SK-N-SH treated with all-trans-retinoic acid at 6 μM for 48 hours (cell line): Measurements from ENCODE around the gene PABPC4L.
"Not testable (repeated sequence)": the region's sequence is repeated elsewhere in the genome, so short reads cannot be mapped to it uniquely, and the experiment has no call there.

Experiments
- ATAC-seq: fragments of 200-7000 bp; cut with Tn5 transposase; 3 replicates; pipeline ENCODE4 v1.9.1; 2020; ENCODE audit warnings: mild to moderate bottlenecking, moderate library complexity
- ARNTL ChIP-seq: fragments of 450-650 bp; formaldehyde crosslinking; IDR thresholded peaks from 2 replicates; pipeline ENCODE4 v1.5.0; 2020; ENCODE audit warnings: low read depth, mild to moderate bottlenecking, moderate library complexity, borderline replicate concordance
- BACH2 ChIP-seq: fragments of 250-450 bp; sonication (Bioruptor Pico); IDR thresholded peaks from 2 replicates; pipeline ENCODE4 v1.9.0; 2021; ENCODE audit warnings: mild to moderate bottlenecking, borderline replicate concordance
- CSDC2 ChIP-seq: fragments of 250-450 bp; sonication (Bioruptor Pico); IDR thresholded peaks from 2 replicates; pipeline ENCODE4 v1.5.0; 2020; ENCODE audit warnings: mild to moderate bottlenecking, moderate library complexity
- ESRRG ChIP-seq: fragments of 250-450 bp; sonication (Bioruptor Pico); IDR thresholded peaks from 2 replicates; pipeline ENCODE4 v1.6.1; 2021; ENCODE audit warnings: mild to moderate bottlenecking
- GLIS3 ChIP-seq: fragments of 250-450 bp; sonication (Bioruptor Pico); IDR thresholded peaks from 2 replicates; pipeline ENCODE4 v1.5.0; 2020; ENCODE audit warnings: mild to moderate bottlenecking, moderate library complexity
- ISL1 ChIP-seq: fragments of 250-450 bp; sonication (Bioruptor Pico); IDR thresholded peaks from 2 replicates; pipeline ENCODE4 v2.1.2; 2022; ENCODE audit warnings: mild to moderate bottlenecking, moderate library complexity
- OSR1 ChIP-seq: fragments of 250-450 bp; sonication (Bioruptor Pico); IDR thresholded peaks from 2 replicates; pipeline ENCODE4 v1.8.0; 2022; ENCODE audit warnings: moderate library complexity, mild to moderate bottlenecking, inconsistent platforms
- RARB ChIP-seq: fragments of 250-450 bp; sonication (Bioruptor Pico); IDR thresholded peaks from 2 replicates; pipeline ENCODE4 v1.8.0; 2021; ENCODE audit warnings: mild to moderate bottlenecking, moderate library complexity
- SNAI2 ChIP-seq: fragments of 250-450 bp; sonication (Bioruptor Pico); IDR thresholded peaks from 2 replicates; pipeline ENCODE4 v1.5.0; 2020; ENCODE audit warnings: mild to moderate bottlenecking, moderate library complexity
- TCF4 ChIP-seq: fragments of 250-450 bp; sonication (Bioruptor Pico); IDR thresholded peaks from 2 replicates; pipeline ENCODE4 v1.8.0; 2021; ENCODE audit warnings: mild to moderate bottlenecking, moderate library complexity, borderline replicate concordance
- TOX ChIP-seq: fragments of 250-450 bp; sonication (Bioruptor Pico); IDR thresholded peaks from 2 replicates; pipeline ENCODE4 v1.8.0; 2021; ENCODE audit warnings: mild to moderate bottlenecking, moderate library complexity, borderline replicate concordance
- ZC3H10 ChIP-seq: fragments of 250-450 bp; sonication (Bioruptor Pico); IDR thresholded peaks from 2 replicates; pipeline ENCODE4 v1.5.1; 2021; ENCODE audit warnings: mild to moderate bottlenecking, moderate library complexity
- ZFP3 ChIP-seq: fragments of 250-450 bp; sonication (Bioruptor Pico); IDR thresholded peaks from 2 replicates; pipeline ENCODE4 v1.5.0; 2020; ENCODE audit warnings: mild to moderate bottlenecking, moderate library complexity
- ZNF565 ChIP-seq: fragments of 450-650 bp; formaldehyde crosslinking; conservative IDR thresholded peaks from 2 replicates; pipeline ENCODE4 v1.5.0; 2020; ENCODE audit warnings: low read depth, mild to moderate bottlenecking, moderate library complexity
- ZNF70 ChIP-seq: fragments of 450-650 bp; formaldehyde crosslinking; IDR thresholded peaks from 2 replicates; pipeline ENCODE4 v1.5.0; 2020; ENCODE audit warnings: mild to moderate bottlenecking, moderate library complexity
- ZNF8 ChIP-seq: fragments of 450-650 bp; formaldehyde crosslinking; IDR thresholded peaks from 2 replicates; pipeline ENCODE4 v1.5.0; 2020; ENCODE audit warnings: mild to moderate bottlenecking, moderate library complexity
- TF ChIP-seq, protein P1 (sequence below): fragments of 250-450 bp; sonication (Bioruptor Pico); IDR thresholded peaks from 2 replicates; pipeline ENCODE4 v1.5.1; 2021; ENCODE audit warnings: mild to moderate bottlenecking, moderate library complexity
- TF ChIP-seq, protein P2 (sequence below): fragments of 250-450 bp; sonication (Bioruptor Pico); IDR thresholded peaks from 2 replicates; pipeline ENCODE4 v1.8.0; 2020; ENCODE audit warnings: mild to moderate bottlenecking, moderate library complexity, borderline replicate concordance
- TF ChIP-seq, protein P3 (sequence below): fragments of 250-450 bp; sonication (Bioruptor Pico); IDR thresholded peaks from 2 replicates; pipeline ENCODE4 v1.5.1; 2020; ENCODE audit warnings: low read depth, mild to moderate bottlenecking, moderate library complexity

The PABPC4L gene

DNA sequence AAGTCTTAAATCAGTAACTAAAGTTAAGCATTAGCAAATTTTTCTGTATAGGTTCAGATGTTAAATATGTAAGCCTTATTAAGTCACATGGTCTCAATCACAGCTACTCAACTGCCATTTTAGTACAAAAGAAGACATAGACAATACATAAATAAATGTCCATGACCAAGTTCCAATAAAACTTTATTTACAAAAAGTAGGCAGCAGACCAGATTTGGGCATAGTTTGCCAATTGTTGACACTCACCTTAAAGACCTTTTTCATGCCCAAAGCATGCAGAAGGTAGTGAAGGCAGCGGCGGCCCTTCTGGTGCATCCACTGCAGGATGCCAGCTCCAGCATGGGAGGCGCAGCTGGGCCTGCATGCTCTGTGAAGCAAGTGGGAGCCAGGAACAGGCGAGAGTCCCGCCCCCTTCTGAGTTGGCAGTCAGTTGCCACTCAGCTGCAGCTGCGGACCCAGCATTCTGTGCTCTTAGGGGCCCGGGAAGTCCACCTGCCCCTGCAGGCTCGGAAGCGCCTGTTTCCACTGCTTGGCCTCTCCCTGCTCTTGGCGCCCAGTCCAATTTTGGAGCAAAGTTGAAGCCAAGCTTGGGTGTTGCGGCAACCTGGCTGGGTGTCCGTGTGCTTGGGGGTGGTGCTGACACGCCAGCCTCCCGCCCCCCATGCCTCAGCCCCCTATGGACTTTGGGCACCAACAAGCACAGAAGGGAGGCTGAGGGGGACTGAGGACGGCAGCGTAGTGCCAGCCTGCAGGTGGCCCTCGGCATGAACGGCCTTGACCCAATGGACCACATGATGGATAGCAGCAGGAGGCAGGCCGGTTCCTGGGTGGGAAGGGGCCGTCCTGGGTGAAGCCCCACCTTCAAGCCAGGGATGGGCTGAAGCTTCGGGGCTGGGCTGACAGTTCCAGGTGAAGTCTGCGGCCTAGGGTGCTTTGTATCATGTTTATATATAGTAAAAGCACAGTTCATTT is 42.4 kb upstream of the PABPC4L start:
- TF ChIP-seq SNAI2 (CRISPR knock-in tag) (no peak), ZFP3 (CRISPR knock-in tag) (no peak), BACH2 (CRISPR knock-in tag) (no peak), TOX (CRISPR knock-in tag) (no peak), ESRRG (CRISPR knock-in tag) (no peak), OSR1 (CRISPR knock-in tag) (no peak), ISL1 (no peak), ZNF565 (CRISPR knock-in tag) (no peak), ARNTL (no peak), ZNF70 (CRISPR knock-in tag) (no peak)
- TF ChIP-seq, protein P1, sequence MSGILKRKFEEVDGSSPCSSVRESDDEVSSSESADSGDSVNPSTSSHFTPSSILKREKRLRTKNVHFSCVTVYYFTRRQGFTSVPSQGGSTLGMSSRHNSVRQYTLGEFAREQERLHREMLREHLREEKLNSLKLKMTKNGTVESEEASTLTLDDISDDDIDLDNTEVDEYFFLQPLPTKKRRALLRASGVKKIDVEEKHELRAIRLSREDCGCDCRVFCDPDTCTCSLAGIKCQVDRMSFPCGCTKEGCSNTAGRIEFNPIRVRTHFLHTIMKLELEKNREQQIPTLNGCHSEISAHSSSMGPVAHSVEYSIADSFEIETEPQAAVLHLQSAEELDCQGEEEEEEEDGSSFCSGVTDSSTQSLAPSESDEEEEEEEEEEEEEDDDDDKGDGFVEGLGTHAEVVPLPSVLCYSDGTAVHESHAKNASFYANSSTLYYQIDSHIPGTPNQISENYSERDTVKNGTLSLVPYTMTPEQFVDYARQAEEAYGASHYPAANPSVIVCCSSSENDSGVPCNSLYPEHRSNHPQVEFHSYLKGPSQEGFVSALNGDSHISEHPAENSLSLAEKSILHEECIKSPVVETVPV (CRISPR knock-in tag), result no peak
- TF ChIP-seq, protein P2, sequence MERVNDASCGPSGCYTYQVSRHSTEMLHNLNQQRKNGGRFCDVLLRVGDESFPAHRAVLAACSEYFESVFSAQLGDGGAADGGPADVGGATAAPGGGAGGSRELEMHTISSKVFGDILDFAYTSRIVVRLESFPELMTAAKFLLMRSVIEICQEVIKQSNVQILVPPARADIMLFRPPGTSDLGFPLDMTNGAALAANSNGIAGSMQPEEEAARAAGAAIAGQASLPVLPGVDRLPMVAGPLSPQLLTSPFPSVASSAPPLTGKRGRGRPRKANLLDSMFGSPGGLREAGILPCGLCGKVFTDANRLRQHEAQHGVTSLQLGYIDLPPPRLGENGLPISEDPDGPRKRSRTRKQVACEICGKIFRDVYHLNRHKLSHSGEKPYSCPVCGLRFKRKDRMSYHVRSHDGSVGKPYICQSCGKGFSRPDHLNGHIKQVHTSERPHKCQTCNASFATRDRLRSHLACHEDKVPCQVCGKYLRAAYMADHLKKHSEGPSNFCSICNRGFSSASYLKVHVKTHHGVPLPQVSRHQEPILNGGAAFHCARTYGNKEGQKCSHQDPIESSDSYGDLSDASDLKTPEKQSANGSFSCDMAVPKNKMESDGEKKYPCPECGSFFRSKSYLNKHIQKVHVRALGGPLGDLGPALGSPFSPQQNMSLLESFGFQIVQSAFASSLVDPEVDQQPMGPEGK (CRISPR knock-in tag), result no peak
- no peak for ATAC-seq

DNA sequence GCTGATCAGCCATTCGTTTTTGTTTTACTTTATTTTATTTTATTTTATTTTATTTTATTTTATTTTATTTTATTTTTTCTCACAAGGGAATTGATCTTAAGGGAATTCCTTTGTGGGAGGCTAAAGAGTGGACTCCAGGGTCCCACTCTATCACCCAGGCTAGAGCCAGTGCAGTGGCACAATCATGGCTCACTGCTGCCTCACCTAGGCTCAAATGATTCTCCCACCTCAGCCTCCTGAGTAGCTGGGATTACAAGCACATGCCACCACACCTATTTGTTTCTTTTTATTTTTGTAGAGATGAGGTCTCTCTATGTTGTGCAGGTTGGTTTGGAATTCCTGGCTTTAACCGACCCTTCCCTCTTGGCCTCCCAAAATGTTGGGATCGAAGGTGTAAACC is 17.5 kb upstream of the PABPC4L start:
- no peak for ATAC-seq
- no peak for TF ChIP-seq ZC3H10
- no peak for TF ChIP-seq RARB (CRISPR knock-in tag)

DNA sequence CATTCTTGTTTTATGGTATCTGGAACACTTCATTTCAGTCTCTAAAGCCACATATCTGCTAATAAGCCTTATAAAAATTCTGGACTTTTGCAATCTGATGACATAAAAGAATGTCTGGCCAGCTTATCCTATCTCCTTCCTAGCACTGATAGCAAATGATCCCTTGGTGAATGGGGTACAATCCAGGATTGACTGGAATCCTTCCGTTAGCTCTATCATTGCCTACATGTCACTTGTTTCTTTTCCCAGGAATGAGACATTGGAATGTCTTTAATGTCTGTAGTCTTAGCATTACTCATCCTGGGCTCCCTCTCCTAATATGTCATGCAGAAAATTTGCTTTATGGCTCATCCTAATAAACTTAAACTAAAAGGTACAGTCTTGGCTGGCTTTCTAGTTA is 14.8 kb upstream of the PABPC4L start:
- ATAC-seq, result peak; percentile 65

DNA sequence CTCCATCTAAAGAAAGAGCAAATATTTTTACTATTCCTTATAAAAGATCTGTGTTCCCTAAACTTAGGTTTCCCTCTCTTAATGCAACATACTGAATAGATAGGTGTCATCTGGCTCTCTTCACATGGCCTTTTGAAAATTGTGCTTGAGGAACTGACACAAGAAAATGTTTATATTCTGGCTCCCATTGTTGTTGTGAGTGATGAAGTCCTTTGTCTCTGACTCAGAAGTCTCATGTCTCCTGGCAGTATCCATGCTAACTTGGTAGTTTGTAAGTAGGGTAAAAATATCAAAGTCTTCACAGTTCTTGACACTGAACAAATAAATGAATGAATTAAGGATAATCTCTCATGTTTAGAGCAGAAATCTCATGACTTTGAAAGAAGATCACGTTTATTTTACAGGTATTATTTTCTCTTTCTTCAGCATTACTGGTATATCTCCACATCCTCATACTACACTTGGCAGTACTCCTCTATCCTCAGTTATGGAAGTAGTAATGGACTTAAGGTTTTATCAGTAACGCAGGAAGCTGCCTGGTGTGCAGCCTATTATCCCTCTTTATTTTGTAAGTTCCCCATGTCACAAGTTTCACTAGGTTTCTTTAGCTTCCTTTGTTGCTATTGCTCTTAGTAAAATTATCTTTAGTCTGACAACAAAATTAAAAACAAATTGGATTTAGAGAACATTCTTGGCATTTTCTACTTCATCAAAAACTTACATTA is 14.2 kb upstream of the PABPC4L start:
- TF ChIP-seq SNAI2 (CRISPR knock-in tag) (no peak), TCF4 (CRISPR knock-in tag) (no peak), ISL1 (no peak), CSDC2 (CRISPR knock-in tag) (no peak), BACH2 (CRISPR knock-in tag) (no peak), ZNF8 (no peak), GLIS3 (no peak), ESRRG (CRISPR knock-in tag) (no peak), TOX (CRISPR knock-in tag) (no peak), ZFP3 (CRISPR knock-in tag) (no peak), RARB (CRISPR knock-in tag) (no peak), ZNF70 (CRISPR knock-in tag) (no peak)
- TF ChIP-seq, protein P3, sequence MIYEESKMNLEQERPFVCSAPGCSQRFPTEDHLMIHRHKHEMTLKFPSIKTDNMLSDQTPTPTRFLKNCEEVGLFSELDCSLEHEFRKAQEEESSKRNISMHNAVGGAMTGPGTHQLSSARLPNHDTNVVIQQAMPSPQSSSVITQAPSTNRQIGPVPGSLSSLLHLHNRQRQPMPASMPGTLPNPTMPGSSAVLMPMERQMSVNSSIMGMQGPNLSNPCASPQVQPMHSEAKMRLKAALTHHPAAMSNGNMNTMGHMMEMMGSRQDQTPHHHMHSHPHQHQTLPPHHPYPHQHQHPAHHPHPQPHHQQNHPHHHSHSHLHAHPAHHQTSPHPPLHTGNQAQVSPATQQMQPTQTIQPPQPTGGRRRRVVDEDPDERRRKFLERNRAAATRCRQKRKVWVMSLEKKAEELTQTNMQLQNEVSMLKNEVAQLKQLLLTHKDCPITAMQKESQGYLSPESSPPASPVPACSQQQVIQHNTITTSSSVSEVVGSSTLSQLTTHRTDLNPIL, result no peak
- TF ChIP-seq, protein P2 (CRISPR knock-in tag), result no peak
- TF ChIP-seq, protein P1 (CRISPR knock-in tag), result no peak
- 0 out of 3 replicates have a peak, but pooled peaks have one; percentile 33 for ATAC-seq

More for the DNA sequence above, 14.8 kb upstream of the PABPC4L start:
- peak; percentile 81 for TF ChIP-seq TOX (CRISPR knock-in tag)
- no peak for TF ChIP-seq ZNF70 (CRISPR knock-in tag)
- TF ChIP-seq TCF4 (CRISPR knock-in tag), result no peak

DNA sequence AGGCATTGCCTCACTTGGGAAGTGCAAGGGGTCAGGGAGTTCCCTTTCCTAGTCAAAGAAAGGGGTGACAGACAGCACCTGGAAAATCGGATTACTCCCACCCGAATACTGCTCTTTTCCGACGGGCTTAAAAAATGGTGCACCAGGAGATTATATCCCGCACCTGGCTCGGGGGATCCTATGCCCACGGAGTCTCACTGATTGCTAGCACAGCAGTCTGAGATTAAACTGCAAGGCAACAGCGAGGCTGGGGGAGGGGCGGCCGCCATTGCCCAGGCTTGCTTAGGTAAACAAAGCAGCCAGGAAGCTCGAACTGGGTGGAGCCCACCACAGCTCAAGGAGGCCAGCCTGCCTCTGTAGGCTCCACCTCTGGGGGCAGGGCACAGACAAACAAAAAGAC is 6.4 kb upstream of the PABPC4L start:
- not testable (repeated sequence) for ATAC-seq
